Astrocyte of the hippocampus (primary cell): ENCODE measurements around the gene C1QBP.

Experiments
- DNase-seq: peaks from one replicate; pipeline ENCODE4 v3.0.0; 2011; ENCODE audit warnings: low read depth, low spot score

Gene C1QBP, protein sequence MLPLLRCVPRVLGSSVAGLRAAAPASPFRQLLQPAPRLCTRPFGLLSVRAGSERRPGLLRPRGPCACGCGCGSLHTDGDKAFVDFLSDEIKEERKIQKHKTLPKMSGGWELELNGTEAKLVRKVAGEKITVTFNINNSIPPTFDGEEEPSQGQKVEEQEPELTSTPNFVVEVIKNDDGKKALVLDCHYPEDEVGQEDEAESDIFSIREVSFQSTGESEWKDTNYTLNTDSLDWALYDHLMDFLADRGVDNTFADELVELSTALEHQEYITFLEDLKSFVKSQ

DNA sequence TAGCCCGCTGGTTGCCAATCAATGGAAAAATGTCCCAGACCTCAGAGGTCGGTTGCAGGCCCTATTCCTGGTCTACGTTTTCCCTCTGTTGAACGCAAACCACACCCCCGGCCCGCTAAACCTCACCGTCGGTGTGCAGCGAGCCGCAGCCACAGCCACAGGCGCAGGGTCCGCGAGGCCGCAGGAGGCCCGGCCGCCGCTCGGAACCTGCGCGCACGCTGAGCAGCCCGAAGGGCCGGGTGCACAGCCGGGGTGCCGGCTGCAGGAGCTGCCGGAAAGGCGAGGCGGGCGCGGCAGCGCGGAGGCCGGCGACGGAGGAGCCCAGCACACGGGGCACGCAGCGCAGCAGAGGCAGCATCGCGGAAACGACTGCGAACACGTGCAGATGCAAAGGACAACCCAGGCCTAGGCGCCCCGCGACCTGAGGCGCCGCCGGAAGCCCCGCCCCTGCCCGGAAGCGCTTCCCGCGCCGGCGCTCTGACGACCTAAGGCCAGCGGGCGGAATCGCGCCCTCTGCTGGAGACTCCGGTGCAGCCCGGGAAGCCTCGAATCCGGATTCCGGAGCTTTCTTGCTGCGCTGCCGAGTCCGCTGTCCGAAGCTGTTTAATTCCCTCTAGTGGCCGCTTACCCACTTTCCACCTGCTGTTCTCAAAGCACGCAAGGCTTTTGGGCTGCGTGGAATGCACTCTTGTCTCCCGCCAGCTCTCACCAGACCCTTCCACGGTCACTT is at the start of gene C1QBP:
Gene C1QBP (minus strand): TSS at position 440 of the 730 bp plus-strand sequence. CDS start 82 bp downstream, at position 358.
- DNase-seq: peak; percentile 98

DNA sequence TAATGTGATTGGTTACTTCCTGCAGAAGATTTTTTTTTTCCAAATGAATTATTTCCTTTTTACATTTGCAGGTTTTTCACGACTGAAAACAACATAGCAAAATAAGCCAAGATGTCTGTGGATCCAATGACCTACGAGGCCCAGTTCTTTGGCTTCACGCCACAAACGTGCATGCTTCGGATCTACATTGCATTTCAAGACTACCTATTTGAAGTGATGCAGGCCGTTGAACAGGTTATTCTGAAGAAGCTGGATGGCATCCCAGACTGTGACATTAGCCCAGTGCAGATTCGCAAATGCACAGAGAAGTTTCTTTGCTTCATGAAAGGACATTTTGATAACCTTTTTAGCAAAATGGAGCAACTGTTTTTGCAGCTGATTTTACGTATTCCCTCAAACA is 49.8 kb upstream of the C1QBP start:
- DNase-seq: no peak

DNA sequence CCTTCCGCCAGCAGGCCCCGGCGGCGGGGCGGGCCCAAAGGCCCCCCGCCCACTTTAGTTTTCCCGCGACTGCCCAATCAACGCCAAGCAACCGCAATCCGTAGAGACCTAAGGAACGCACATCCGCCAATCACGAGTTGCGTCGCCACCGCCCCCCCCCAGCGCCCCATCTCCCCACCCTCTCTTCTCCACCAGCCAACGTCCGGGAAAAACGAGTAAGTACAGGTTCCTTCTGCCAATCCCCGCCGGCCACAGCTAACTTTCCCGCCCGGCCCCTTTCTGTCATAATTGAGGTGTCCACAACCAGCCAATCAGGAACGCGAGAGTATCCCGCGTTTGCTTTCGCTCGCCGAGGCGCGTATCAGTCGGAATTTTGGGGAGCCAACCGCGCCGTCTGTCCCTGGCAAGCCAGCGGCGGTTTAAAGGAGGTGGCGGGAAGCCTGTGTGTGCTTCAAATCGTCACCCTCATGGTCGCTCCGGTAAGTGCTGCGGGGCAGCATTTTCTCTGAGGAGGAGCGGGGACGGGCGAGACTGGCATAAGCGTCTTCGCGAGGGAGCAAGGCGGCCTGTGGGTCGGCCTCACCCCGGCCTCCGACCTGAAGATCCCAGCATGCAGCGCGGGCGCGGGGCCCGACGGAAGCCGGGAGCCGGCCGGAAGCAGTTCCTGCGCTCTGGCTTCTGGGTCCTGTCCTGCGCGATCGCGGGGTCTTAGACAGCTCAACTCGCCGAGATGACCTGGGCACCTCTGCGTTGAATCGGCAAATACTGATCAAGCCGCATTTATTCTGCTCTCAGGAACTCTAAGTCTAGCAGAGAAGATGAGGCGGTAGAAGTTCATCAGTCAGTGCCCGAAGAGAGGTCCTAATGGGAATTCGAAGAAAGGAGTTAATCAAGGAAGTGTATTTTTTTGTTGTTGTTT is 47.5 kb upstream of the C1QBP start, which contains the start of gene MIS12:
Gene MIS12 (plus strand): TSS at position 361 of the 919 bp plus-strand sequence. CDS start 2,297 bp downstream, outside the sequence.
- peak; percentile 99 for DNase-seq

DNA sequence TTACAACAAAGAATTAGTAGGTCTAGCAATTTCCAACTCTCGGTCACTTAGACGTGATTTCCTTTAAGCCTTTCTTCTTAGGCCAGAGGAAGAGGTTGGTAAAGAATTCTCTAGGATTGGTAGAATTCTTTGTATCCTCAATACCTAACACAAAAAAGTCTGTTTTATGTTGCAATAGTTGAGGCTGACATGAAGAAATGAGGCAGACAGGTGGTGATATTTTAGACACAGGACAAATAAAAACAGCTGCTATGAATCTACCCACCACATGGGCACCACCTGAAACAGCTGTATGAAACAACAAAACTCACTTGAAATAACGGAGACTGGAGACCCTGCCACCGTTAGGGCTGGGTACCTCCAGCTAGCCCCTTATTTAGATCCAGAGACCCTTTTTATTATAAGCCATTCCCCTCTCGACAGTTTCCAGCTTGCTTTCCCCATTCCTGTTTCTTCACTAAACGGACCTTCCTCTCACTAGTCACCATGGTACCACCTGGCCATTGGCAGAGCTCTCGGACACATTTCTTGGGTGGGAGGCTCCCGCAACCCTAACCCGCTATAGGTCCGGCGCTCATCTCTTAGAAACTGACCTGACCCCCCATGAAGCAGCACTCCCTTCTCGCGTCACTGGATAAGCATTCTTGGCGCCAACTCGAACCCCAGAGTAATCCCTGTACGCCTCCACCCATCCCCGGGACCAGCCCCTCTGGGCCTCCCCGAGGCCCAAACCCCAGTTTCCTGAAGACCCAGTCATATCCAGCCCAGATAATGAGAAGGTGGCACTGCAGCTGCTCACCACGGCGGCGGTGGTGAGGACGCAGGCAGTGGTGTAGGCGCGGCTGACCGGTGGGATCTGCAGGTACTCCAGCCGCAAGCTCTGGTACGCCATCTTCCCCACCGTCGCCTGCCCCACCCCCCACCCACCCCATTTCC is 46.6 kb upstream of the C1QBP start, which contains the start of gene DERL2:
Gene DERL2 (minus strand): TSS at position 909 of the 936 bp plus-strand sequence. CDS start 17 bp downstream, at position 892.
- DNase-seq: no peak

DNA sequence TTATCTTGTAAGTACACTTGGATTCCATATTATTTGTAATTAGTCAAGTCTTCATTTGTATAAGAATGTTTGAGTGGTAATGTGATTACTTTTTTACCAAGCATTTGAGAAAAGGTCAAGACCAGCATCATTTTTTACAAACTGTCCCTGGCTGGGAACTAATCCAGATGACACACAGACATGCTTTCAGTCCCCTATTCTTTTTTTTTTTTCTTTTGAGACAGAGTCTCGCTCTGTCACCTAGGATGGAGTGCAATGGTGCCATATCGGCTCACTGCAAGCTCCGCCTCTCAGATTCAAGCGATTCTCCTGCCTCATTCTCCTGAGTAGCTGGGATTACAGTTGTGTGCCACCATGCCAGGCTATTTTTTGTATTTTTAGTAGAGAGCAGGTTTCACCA is 42.5 kb upstream of the C1QBP start:
- DNase-seq: no peak

DNA sequence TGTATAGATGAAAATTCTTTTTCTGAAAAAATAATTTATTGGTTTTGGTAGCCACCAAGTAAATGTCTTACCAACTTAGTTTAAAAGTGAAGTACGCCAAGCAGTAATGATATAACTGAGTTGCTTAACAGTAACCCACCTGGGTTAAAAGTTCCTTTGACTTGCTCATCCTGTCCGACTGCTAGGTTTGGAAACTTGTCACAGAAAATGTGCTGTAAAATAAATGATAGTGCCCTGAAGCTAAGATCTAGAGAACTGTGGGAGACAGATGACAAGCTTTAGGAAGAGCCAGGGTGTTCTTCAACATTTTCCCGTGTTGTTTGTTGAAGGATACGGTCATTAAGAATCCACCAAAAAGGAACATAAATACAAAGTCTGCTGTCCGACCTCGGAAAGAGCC is 42.0 kb upstream of the C1QBP start:
- DNase-seq: no peak

DNA sequence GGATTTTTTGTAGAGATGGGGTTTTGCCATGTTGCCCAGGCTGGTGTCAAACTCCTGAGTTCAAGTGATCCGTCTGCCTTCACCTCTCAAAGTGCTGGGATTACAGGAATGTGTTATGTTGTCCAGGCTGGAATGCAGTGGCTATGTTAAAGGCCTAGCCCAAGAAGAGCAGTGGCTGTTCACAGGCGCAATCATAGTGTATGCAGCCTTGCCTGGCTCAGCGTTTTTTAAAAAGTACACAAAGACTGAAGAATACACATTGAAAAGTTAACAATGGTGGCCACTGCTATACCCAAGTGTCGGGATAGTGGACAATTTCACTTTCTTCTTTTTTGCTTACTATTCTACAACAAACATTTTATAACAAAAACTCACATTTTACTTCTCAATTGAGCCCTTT is 40.0 kb upstream of the C1QBP start:
- DNase-seq: no peak

DNA sequence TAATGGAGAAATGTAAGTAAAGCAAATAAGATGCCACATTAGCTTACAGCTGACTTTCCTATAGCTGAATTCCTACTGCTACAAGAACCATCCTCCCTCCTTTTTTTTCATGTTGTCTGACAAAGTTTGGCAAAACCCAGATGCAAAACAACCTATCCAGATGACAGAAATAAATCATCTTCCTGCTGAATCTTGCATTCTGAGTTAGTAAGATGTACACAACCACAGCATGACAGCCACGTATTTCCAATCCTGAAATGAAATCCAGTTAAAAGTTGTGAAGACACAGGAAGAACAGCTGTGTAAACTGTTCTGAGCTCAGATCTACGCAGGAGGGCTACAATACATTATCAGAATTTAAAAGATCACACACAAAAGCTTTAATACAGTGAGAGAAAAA is 35.0 kb upstream of the C1QBP start:
- no peak for DNase-seq

DNA sequence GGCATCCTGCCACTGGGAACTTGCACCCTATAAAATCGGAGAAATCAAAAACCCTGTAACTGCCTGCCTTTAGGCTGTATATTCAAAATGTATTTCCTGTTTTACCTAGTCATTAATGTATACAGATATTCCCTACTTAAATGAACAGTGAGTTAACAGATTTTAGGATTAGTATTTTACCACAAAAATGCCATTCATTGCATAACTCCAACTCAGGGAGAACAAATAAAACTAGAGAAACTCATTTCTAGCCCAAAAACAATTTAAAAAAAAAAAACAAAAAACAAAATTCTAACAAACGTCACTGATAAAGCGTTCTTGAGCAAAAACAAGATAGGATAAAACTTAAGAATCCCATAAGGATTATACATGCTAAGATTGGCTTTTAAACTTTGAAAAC is 33.6 kb upstream of the C1QBP start:
- no peak for DNase-seq

DNA sequence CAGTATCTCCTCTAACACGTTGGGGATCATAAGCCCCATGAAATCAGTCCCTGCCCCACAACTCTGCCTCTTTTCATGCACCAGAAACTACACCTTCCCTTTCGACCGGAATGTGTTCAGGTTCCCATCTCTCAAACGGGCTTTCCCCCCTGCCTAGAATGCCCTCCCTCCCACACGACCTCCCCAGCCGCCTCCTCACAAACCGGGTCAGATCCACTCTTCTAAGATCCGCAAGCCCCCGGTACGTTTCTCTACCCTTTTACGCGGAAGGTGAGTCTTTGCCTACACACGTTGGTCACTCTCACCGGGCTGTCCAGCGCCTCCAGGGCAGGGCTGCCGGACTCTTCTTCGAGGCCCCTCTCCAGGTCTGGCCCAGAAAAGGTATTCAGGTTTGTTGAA is 29.1 kb upstream of the C1QBP start:
- DNase-seq: no peak

DNA sequence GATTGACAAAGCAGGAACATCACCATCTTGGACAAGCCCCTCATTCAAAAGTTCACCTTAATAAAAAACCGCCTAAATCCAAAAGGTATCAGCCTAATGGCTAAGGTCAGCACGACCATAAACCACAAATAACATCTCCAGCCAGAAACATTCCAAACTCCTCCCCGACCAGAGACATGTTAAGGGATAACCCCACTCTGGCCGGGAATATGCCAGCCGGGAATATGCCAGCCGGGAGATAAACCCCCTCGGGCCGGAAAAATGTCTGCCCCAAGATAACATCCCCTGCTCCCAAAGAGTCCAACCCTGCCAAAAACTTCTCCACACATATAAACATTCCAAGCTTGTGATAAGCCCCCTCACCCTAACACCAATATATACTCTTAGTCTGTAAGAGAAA is 28.5 kb upstream of the C1QBP start:
- DNase-seq: peak; percentile 11

DNA sequence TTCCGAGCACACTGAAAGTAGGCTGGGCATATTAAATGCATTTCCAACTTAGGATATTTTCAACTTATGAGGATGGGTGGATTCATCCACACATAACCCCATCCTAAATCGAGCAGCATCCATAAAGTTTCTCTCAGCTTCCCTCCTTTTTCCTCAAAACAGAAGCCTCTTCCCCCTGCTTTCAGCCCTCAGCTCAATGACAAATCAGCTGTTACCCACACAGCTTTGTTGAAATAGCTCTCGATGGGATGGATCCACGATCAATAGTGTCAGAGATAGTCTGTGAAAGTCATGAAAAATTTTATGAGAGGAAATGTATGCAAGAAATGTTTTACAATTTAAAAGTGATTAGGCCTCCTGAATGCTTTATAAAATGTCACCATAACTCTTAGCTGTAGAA is 27.3 kb upstream of the C1QBP start:
- no peak for DNase-seq

DNA sequence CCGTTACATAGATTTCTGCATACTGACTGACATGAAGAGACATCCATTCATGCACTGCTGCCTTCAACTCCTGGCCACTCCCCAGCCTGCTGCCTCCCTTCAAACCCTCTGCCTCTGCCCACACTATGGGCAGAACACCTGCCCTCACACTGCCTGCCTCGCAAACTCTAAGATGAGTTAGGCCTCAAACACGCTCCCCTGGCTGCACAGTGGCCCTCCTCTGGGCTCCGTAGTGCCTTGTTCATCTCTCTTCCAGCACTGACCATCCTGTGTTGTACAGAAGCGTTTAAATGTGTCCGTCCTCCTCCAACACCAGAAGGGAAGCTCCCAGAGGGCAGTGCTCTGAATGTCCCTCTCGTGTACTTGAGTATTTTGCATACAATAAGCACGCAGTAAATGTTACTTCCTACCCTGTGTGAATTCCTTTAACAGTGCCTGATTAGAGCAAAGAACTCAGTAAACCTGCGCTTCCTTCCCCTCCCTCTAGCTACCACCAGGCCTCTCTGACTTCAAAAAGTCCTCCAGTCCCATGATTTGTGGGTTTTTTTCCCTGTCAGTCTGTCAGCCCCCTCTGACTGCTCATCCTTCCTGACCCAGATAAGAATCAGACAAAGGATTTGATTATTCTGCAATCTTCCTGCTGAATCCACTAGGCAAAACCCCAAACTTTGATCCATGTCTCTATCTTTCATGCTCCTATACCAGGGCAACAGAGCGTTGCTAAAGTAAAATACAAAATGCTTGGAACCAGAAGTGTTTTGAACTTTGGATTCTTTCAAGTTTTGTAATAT is 26.0 kb upstream of the C1QBP start:
- DNase-seq: no peak

DNA sequence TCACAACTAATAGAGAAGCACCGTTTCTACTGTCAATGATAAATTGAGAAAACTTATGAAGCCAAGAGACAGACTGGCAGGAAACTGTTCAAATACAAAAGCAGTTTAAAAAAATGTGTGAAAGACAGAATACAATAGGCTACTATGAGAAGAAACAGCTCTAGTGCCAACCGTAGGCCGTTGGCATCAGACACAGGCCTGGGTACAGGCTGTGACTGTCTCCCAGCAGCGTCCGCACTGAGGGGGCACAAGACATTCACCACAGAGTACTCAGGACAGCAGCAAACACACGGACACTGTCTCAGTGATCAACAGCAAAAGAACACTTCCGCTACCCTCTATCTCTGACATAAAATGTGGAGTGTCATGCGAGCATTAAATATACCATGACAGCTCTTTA is 7.8 kb upstream of the C1QBP start:
- no peak for DNase-seq

DNA sequence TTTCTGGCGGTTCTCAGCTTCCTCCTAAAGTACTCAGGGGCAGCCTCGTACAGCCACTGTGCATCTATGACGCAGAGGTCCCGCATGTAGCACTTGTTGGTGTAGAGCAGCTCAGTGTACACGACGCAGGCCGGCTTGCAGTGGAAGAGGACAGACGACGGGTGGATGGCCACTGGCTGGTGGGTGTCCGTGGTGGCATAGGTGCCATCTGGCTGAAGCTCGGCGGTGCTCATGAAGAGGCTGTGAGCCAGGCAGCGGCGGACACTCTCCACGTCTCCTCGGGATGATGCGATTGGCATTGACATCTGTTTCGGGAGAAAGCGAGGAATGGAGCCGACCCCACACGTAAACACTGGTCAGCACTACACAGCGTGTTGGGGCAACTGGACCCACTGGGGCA is 5.3 kb upstream of the C1QBP start:
- DNase-seq: no peak

DNA sequence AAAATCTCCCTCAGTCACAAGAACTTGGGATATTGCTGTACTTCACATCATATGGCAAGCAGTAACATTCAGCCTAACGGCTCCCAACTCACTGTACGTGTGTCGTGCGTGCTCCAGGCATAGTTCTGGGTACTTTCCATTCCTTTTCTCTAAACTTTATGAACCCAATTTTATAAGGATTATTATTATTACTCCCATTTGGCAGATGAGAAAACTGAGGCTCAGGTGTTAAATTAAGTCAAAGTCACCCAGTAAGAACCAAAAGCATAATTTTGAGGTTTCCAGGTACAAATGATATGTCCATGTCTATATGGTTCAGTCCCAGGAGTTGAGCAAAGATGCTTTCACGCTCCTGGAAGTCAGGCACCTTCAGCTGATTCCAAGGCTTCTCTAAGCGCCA is 4.8 kb upstream of the C1QBP start:
- no peak for DNase-seq

DNA sequence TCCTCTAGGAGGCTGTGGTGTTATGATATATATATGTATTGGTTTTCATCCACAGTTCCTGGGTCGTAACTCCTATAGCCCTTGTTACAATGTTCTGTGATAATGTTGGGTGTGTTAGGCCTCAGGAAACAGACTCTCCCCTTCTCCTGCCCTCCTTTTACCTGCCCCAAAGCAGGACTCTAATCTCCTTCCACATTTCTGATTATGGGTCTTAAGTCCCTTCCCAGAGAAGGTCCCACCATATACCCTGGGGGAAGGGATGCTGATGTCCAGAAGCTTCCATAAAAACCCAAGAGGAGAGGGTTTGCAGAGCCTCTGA is 450 bp upstream of the C1QBP start:
- DNase-seq: no peak

DNA sequence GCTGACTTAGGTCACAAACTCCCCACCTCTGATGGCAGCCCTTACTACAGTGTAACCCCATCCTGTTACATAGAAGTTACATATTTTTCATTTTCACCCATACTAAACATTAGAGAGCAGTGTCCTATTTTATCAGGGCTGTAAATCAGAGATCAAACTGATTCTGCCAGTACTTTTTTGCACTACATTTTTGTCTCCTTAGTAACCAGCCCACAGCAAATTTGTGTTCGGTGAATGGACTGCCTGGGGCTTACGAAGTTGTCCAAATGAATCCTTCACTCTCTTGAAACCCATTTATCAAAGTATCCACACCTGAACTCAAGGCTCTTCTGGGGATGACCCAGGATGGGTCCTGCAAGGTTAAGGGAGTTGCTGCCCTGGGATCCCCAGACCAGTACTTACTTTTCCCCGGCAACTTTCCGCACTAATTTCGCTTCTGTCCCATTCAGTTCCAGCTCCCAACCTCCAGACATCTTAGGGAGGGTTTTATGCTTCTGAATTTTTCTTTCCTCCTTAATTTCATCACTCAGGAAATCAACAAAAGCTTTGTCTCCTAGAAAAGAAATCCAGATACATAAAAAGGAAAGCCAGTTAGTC is 1.1 kb downstream of the C1QBP start:
- DNase-seq: peak; percentile 50

DNA sequence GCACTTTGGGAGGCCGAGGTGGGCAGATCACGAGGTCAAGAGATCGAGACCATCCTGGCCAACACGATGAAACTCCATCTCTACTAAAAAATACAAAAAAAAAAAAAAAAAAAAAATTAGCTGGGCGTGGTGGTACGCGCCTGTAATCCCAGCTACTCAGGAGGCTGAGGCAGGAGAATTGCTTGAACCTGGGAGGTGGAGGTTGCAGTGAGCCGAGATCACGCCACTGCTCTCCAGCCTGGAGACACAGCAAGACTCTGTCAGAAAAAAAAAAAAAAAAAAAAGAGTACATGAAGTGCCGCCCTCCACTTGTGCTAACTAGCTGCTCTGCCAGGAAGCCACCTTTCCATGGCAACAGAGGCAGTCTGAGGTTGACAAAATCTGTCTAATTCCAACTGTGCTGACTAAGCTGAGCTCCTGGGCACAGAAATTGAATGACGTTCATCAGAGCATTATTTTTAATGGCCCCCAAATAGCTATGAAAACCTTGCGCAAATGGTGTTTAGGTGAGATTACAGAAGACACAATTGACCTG is 3.1 kb downstream of the C1QBP start:
- DNase-seq: peak; percentile 71

DNA sequence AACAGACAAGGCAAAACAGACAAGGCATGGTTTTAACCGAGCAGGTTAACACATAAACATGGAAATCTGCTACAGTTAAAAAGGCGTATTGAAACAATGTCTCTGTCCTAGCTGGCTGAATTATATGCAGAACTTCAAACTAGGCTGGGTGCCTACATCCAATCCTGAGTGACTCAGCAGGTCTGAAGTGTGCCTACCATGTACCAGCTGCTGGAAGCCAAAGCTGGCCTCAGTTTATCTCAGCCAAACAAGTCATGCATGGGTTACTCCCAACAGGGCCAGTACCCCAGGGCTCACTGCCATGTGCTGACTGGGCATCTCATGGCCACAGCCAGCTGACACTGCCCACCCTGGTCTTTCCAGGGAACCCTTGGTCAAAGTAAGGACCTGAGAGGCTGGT is 4.0 kb downstream of the C1QBP start:
- no peak for DNase-seq
